A549 (cell line): ENCODE data around the gene ADAMTSL3.

ENCODE experiments used
- BHLHE40 ChIP-seq: IDR thresholded peaks from 2 replicates; pipeline ENCODE4 v1.6.1; 2012; ENCODE audit warnings: low read depth, low read length, inconsistent platforms
- MAX ChIP-seq: IDR thresholded peaks from 2 replicates; pipeline ENCODE4 v1.6.1; 2012

- TF ChIP-seq MAX (no peak), BHLHE40 (no peak)
These were observed 369.7 kb downstream of the ADAMTSL3 start for GRCh38 chr15:84023636-84024035.
